HG03060 (cell line): ENCODE measurements around the gene GJA3.
"Not testable (repeated sequence)": the region's sequence is repeated elsewhere in the genome, so short reads cannot be mapped to it uniquely, and the experiment has no call there.

Experiments
- ATAC-seq: cut with Tn5 transposase; IDR thresholded peaks from one replicate; pipeline ENCODE4 v1.9.1; 2021; ENCODE audit warnings: low read depth, moderate number of reproducible peaks; ENCODE audit not compliant: unreplicated experiment

GJA3 gene

DNA sequence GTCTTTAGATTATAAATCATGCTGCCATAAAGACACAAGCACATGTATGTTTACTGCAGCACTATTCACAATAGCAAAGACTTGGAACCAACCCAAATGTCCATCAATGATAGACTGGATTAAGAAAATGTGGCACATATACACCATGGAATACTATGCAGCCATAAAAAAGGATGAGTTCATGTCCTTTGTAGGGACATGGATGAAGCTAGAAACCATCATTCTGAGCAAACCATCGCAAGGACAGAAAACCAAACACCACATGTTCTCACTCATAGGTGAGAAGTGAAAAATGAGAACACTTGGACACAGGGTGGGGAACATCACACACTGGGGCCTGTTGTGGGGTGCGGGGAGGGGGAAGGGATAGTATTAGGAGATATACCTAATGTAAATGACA, 7.6 kb downstream of the GJA3 start:
- ATAC-seq: not testable (repeated sequence)

DNA sequence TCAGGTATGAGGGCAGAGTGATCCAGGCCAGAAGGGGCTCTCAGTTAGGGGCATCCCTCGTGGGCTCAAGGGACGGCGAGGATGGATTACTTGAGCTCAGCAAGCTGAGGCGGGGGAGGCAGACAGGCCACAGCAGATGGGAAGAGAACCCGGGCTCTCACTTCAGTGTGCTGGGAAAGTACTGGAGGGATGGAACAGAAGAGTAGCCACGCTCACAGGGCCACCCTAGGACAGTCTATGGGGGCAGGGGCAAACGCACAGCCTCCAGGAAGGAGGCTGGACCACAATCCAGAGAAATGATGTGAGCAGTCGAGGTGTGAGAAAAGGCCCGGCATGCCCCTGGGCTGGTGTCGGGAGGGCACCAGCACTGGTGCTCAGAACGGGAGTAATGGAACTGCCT, 9.2 kb downstream of the GJA3 start:
- no peak for ATAC-seq

DNA sequence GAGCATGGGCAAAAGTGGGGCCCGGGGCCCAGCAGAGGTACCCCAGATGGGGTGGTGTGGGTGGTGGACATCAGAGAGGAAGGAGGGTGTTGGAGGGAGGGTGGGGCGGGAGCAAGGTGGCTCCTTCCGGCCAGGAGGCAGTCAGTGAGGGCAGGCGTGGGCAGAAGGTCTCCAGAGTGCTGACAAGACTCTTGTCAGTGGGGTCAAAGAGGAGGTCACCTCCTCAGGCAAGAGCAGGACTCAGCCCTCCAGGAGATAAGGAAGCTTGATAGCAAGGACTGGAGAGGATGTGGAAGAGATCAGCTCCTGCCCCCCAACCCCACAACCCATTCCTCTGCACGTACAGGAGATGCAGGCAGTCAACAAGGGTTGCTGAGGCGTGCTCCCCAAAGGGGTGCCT, 9.8 kb downstream of the GJA3 start:
- ATAC-seq: no peak

DNA sequence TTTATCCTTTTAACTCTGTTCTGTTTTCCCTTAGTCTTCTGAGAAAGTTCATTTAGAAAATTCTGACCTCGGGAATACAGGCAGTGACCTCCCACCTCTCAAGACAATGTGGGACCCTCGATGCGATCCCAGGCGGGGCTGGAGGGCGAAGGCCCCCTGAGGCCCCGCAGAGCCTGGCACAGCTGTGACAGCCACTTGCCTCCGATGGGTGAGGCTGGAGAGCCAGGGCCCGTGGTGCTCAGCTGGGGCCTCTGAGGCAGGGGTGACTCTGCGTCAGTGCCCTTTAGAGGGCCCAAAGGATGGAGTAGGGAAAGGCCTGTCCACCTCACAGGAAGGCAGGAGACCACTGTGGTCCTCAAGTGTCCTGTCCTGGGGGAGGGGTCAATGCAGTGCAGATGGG, 10.3 kb downstream of the GJA3 start:
- ATAC-seq: no peak

DNA sequence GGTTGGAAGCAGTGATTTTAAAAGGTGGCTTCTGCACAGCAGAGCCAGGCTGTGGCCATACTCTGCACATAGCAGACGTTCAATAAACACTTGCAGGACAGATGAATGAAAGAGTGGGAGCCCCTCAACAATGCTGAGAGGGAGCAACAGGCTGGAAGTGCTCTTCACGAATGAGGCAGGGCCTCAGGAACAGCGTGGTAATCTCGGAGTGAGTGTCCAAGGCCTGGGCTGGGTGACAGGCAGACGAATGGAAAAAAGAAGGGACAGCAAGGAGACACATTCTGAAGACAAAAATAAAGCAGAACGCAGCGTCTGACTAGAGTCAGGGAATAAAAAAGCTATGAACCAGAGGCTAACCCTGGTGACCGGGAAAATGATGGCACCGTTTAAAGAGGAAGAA, 11.1 kb downstream of the GJA3 start:
- no peak for ATAC-seq

DNA sequence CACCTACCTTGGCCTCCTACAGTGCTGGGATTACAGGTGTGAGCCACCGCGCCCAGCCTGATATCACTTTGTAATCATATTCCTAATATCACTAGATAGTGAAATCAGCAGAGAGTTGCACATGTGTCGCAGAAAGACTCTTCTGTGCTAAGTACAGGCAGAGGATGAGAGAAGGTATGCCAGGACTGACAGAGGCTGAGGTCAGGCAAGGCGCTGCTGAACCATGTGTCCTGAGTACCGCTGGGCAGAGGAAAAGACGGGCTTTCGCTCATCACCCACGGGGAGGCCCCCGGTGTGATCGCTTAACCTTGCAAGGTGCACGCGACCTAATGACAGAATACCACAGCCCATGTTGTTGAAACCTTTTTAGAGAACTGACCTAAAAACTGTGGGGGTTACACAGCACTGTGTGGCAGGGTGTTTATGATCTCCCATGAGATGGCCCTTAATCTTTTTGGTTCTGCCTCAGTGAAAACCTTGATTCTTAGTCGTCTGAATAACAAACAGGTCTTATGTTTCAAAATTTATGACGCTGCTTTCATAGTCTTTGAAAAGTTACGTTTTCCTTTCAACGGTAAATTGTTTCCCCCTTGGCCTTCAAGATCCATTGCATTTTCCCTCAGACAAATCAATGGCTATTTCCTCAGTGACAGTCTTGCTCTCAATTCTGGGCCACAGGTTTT, 12.2 kb downstream of the GJA3 start:
- ATAC-seq: no peak

DNA sequence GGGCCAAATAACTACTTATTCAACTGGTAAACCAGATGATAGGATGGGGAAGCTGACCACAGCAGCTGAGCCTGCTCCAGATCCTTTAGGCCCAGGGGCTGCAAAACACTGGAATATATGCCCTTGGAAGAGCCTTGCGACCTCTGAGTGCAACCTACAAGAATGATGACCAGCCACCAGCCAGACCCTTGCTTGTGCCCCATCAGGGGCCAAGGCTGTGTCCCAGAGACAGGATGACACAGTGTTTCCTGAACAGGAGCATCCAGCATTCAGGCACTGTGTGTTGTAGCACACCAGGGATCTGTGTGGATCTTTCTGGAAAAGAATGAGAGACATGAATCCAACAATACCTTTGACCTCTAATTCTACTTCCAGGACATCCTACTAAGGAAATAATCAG, 14.5 kb downstream of the GJA3 start:
- no peak for ATAC-seq

DNA sequence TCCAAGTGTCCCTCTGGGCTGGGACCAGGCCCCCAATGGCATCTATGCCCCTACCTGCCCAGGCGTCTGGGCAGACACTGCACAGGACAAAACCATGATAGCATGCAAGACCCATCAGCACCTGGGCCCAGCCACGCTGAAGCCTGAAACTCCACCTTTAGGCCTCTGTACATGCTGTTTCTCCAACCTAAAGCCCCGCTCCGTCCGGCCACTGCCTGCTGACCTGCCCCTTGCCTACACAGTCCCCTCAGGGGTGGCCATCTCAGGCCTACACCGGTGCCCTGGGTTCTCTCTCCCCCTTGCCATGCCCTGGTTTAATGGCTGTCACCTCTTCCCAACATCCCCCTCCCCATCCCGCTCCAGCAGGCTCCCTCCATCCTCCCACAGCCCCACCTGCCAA, 15.3 kb downstream of the GJA3 start:
- ATAC-seq: no peak

DNA sequence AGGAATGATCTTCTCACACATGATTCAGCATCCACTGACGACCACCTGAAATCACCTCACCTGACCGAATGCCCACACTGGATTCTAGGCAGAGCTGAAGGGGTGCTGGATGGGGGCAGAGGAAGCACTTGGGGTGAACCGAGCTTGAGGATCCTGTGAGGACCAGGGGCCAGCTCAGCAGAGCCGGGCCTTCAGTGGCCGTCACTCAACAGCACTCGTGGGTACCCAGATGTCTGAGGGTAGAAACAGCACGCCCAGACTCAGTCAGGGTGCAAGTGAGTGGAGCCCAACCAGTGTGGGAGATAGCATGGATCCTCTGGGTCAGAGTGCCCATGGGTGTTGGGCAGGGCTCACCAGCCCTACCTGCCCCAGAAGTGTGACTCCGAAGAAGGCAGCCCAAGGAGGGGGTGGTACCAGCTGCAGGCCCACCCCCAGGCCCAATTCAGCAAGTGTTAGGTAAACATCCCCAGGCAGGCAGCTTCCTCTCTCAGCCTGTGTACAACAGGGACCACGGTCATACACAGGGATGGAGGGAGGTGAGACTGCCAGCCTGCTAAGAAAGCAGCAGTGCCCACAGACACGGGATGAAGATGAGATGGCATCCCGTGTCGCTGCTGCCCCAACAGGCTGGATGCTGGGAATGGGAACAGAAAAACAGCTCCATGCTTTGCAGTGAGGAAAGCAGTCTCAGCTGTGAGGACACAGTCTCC, 16.6 kb downstream of the GJA3 start:
- no peak for ATAC-seq

DNA sequence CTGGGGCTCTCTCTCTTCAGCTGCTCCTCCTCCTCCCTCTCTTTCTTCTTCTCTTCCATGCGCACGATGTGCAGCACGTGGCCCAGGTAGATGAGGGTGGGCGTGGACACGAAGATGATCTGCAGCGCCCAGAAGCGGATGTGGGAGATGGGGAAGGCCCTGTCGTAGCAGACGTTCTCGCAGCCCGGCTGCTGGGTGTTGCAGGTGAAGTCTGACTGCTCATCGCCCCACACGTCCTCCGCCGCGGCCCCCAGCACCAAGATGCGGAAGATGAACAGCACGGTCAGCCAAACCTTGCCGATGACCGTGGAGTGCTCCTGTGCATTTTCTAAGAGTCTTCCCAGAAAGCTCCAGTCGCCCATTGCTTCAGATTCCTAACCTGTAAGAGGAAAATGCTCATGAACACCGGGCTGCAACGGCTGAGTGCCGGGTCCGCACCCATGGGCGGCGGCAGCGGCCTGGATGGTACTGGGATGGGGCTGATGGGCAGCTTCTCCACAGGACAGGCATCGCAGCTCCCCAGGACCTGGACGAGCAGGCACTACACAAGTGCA, 17.8 kb downstream of the GJA3 start:
- ATAC-seq: no peak

DNA sequence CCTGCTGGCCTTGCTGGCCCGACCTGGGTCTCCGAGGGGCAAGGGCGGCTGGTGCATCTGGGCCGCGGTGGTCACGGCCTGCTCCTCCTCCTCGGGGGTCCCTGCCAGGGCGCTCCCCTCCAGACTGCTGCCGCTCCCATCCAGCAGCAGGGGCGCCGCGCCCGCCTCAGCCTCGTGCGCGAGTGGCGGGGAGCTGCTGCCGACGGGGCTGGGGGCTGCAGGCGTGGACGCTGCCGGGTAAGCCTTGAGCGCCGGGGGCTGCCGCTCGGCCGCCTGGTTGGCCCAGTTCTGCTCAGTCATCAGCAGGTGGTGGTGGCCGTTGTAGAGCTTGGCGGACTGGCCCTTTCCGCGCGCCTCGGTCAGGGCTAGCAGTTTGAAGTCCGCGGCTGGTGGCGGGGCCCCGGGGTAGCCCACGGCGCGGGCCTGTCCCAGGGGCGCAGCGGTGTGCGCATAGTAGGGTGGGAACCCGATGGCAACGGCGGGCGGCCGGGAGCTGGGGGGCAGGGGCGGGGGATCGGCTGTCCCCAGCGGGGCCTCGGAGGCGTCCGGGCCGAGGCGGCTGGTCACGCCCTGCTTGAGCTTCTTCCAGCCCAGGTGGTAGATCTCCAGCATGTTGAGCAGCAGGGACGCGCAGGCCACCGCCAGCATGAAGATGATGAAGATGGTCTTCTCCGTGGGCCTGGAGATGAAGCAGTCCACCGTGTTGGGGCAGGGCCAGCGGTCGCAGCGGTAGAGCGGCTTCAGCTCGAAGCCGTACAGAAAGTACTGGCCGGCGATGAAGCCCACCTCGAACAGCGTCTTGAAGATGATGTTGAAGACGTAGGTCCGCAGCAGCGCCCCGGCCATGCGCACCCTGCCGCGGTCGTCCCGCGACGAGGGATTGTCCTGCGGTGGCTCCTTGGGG, 18.6 kb downstream of the GJA3 start:
- ATAC-seq: no peak

DNA sequence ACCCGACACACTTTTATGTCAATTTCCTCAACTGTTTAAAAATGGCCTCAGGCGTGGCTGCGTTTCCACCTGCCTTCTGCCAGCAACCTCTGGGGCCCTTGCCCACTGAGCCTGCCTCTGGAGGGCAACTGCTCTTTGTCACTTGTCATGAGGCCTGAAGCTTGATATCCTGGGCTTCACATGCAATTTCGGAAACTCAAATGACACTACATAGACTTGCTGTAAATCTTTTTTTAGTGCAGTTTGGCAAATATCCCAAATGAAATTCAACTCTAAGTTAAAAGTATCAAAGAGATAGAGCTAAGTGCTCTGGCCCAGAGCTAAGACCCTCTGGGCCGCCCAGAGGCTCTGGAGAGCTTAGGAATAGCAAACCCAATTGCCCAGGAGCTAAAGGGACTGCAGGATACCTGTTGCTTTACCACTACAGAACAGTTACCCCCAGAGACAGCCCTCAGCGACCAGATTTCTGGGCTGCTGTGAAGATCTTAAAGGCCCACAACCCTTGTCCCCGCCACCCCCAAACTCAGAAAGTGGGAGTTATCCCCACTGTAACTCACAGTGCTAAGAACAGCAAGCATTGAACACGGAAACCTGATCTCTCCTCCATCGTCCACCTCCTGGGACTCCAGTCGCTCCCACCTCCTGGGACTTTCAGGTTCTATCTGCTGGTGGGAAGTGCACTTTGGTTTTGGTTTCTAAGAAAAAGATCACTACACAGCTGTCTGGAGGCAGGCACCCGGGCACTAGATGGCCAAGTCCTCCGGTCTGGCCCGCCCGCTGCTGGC, 19.4 kb downstream of the GJA3 start:
- ATAC-seq: no peak

DNA sequence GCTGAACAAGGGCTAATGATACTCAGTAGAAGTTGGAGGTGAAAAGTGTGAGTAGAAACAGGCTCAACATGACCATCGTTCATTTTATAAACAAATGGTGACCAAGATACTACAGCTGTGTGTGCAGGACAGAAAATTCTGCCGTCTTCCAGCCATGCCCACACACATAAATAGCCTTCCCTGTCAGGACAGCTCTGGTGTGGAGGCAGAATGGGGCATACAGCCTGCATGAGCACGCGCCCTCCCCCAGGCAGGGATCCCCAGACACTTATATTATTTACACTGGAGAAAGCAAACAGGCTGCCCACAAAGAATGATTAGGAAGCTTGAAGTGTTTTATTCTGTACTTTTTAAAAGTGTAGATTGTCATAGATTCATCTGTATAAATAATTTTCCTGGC, 20.4 kb downstream of the GJA3 start:
- no peak for ATAC-seq

DNA sequence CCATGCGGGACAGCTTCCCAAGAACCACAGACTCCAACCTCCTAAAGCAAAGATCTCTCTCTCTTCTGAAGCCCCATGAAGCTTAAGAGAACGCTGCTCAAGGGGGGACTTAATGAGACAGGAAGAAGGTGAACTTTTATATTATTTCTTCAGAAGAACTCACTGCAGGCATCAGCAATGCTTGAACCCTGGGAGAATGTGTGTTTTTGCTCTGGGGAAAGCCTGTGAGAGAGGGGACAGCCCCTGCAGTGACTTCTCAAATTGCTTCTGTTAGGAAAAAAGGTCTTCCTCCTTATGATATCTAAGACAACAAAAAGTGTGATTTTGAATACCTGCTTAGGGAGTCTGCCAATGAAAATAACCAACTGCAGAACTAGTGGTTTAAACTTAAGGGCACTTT, 23.0 kb downstream of the GJA3 start:
- ATAC-seq: no peak

DNA sequence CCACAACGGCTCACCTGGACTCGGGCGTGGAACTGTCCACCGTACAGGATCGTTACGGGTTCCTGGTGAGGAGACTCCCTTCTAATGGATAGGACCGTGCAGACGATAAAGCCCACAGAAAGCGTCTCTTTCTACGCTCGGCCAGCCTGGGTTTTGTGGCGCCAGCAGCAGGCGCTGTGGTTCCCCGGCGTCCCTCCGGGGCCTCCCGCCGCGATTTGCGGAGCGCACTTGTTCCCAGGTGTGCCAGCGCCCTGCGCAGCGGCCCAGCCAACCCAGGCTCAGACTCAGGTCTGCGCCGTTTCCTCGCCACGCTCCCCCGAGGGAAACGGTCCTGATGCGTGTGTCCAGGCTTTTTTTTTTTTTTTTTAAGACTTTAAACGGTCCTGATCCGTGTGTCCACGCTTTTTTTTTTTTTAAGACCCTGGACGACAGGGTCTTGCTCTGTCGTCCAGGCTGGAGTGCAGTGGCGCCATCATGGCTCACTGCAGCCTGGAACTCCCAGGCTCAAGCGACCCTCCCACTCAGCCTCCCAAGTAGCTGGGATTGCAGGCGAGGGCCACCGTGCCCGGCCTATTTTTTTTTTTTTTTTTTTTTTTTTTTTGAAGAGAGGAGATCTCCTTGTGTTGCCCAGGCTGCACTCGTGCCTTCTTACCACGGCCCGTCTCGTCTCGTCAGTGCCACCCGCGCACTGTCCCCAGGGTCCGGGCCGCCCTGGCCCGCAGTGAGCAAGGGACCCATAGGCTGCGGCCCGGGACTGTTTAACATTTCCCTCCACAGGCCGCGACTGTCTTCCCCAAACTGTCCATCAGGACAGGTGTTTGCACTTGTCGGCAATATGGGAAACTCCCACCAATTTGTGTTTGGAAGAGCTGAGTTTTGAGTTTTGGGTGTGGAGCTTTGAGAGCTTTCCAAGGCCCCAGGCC, 23.8 kb downstream of the GJA3 start:
- no peak for ATAC-seq

DNA sequence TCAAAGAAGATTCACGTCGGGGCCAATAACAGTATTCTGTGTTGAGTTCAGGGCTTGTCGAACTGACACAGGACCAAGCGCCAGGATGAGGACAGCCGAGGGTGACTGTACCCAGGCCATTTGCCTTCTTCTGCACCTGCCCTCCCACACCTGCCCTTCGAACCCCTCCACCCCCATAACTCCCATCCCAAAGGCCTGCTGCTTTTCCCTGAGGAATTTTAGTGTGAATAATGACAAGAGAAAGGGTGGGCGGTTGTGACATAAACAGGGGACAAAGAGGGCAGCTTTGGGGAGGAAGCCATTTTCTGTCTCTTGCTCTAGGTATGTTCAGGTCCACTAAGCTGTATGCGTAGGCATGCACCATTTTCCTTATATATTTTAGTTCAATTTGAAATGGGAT, 26.1 kb downstream of the GJA3 start:
- ATAC-seq: no peak

DNA sequence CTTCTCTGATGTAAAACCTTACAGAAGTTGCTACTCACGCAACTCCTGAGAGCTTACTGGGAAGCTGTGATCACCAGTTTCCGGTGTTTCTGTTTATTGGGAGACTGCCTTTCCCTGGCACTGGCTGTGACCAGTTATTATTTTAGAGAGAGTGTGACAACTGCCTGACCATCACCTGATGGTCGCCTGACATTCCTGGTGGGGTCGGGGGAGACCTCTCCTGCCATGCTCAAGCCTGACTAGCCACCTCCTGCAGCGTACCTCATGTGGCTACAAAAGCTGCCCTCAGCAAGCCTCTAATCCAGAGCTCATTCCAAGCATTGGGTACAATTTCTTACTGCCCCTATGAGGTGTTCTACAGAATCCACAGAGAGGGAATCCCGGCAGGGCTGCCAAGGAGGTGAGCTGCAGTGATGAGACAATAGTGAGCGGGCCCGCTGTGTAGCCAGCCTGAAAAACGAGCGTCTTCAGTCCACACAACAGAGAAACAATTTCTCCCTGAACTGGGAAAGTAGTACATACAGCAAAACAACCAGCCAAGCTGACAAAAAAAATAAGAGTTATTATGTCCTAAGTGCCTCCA, 28.7 kb downstream of the GJA3 start:
- no peak for ATAC-seq

DNA sequence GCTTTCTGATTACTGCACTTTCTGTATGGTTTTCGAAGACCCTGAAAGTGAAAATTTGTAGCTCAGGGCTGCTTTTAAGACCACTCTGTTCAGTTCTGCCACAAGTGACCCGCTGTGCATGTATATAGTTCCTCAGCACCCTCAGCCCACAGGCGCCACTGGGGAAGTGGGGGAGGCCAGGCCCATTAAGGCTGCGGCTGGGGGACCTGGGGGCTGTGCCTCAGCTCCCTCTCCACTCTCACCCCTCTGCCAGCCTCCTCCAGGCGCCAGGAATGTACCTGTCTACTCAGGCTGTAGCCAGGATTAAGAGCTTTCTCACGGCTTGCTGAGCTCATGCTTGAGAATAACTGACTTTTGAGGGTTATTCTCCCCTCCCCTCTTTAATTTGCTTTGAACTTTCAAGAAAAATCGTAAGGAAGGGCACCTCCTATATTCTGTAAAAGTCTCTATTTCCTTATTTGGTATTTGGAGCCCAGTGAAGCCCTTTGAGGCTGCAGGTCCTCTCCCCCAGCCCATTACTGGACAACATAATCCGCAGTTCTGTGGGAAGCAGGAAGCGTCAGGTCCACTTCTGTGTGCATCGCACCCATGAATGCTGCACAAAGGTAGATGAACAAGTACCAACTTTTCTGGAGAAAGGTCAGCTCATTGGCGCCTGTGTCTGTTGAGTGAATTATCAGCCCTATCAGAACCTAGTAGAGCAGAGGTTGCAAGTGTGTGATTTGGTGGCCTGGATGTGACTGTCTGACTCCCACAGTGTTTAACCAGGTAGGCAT, 29.6 kb downstream of the GJA3 start:
- ATAC-seq: no peak
